ENCODE data around the gene SYT1. TPM values are rescaled to one million over a fixed set of nuclear protein-coding genes. Genes with fewer than 3 reads are reported as not detected.

Gene SYT1
- total and polyA plus RNA-seq, 2 of the 8 experiments (the other 6 are each of a cell fraction or from before 2014, with no cell fraction given), result 11.0 to 34.6 TPM

GRCh38 chr12:78977304-78977867 is 112.8 kb downstream of the SYT1 start:
- H3K9ac ChIP-seq (replicated peaks in 1 of 4; ENCODE audit: extremely low read depth in 1 of 4, low read depth in 3 of 4, low read length in 3 of 4), result no peak overlapping the region
- H4K8ac ChIP-seq (ENCODE audit: extremely low read depth, insufficient read depth, low read length), result no peak overlapping the region
- no peaks in the 10 kb centered on the region for H3K4me1 ChIP-seq (replicated peaks in 1 of 4; ENCODE audit: control insufficient read depth in 3 of 4, insufficient read depth in 4 of 4, low read length in 3 of 4)
- TF ChIP-seq POLR2A (IDR thresholded peaks at IDR 0.05; ENCODE audit: control extremely low read depth in 1 of 2, low read depth in 2 of 2, low read length in 2 of 2) (no peak), PHF8 (conservative IDR thresholded peaks at IDR 0.05; ENCODE audit: low read depth, low read length) (no peak)
- no peak overlapping the region for H3K18ac ChIP-seq (ENCODE audit: extremely low read depth, low read length)
- no peaks in the 10 kb centered on the region for H3K27me3 ChIP-seq (replicated peaks in 1 of 4; ENCODE audit: control insufficient read depth in 3 of 4, extremely low read depth in 1 of 4, insufficient read depth in 3 of 4, low read length in 3 of 4)
- ChIA-PET POLR2A (ENCODE audit: partially characterized antibody) (no interaction called here), CTCF (ENCODE audit: partially characterized antibody) (no interaction called here)
- H3K4me2 ChIP-seq (ENCODE audit: insufficient read depth in 1 of 2, low read depth in 2 of 2, low read length in 2 of 2), result no peak overlapping the region
- no peak overlapping the region for H3K4me3 ChIP-seq (ENCODE audit: extremely low read depth in 1 of 4, insufficient read depth in 2 of 4, low read depth in 3 of 4, low read length in 4 of 4)
- H2BK15ac ChIP-seq (ENCODE audit: low read length), result no peak overlapping the region
- no peaks in the 10 kb centered on the region for H4K20me1 ChIP-seq (replicated peaks in 1 of 2; ENCODE audit: control insufficient read depth in 1 of 2, insufficient read depth in 2 of 2, low read length in 2 of 2)
- H3K23me2 ChIP-seq (ENCODE audit: low read depth, low read length), result no peaks in the 10 kb centered on the region
- no peak overlapping the region for H2AFZ ChIP-seq (ENCODE audit: low read length)
- no peak overlapping the region for H4K91ac ChIP-seq (replicated peaks; ENCODE audit: insufficient read length, low read length)
- no peak overlapping the region for H3K56ac ChIP-seq (replicated peaks; ENCODE audit: insufficient read length, low read depth, low read length)
- H3K79me2 ChIP-seq (ENCODE audit: control insufficient read depth in 1 of 2, insufficient read depth in 2 of 2, low read length in 2 of 2), result no peaks in the 10 kb centered on the region
- H2BK20ac ChIP-seq (ENCODE audit: low read length), result no peak overlapping the region
- H3K9me3 ChIP-seq (ENCODE audit: insufficient read depth in 2 of 2, low read depth in 1 of 2, low read length in 1 of 2), result no peaks in the 10 kb centered on the region
- DNase-seq (ENCODE audit: low read depth in 1 of 2, low spot score in 2 of 2) (no peak), FAIRE-seq (no peak)
- no peaks in the 10 kb centered on the region for H3K79me1 ChIP-seq (ENCODE audit: low read depth, low read length)
- H3K36me3 ChIP-seq (ENCODE audit: control insufficient read depth in 2 of 4, insufficient read depth in 4 of 4, low read length in 3 of 4), result peaks cover 0 to 13% (median 3%) of the 10 kb centered on the region in 4 experiments; a peak in 2 of 8 replicates
- H4K5ac ChIP-seq (ENCODE audit: insufficient read length, low read depth, low read length), result no peak overlapping the region
- H2BK120ac ChIP-seq (replicated peaks; ENCODE audit: low read depth, low read length), result no peak overlapping the region
- H2BK5ac ChIP-seq (ENCODE audit: low read depth, low read length), result no peak overlapping the region
- H3K14ac ChIP-seq (ENCODE audit: insufficient read length), result no peak overlapping the region
- WGBS, 2 experiments (ENCODE audit: extremely low coverage in 1 of 2, insufficient coverage in 1 of 2, insufficient read length in 1 of 2, insufficient replicate concordance in 2 of 2, low coverage in 1 of 2, low lambda C conversion rate in 2 of 2, missing lambda C conversion rate in 1 of 2), result 52% methylated on average over 3 of the region's 3 CpGs; no CpG with 5 or more reads in 1 of the 2 experiments
- H3K27ac ChIP-seq (ENCODE audit: low read depth, low read length), result no peak overlapping the region
- no peak overlapping the region for H3K23ac ChIP-seq (ENCODE audit: insufficient read length)
- no peak overlapping the region for H2AK5ac ChIP-seq (ENCODE audit: low read depth, low read length)
- no peak overlapping the region for H3K4ac ChIP-seq (replicated peaks; ENCODE audit: insufficient read length, low read depth, low read length)
- H2BK12ac ChIP-seq (ENCODE audit: low read depth, low read length), result no peak overlapping the region

Data from H1 (cell line).